Neuron (in vitro differentiated cells): ENCODE results near the gene DEPDC7.
A peak's percentile ranks its signal among the peaks of the same experiment; 100 is the strongest.
"Not testable (repeated sequence)": the region's sequence is repeated elsewhere in the genome, so short reads cannot be mapped to it uniquely, and the experiment has no call there.

Experiments used
- H2AFZ ChIP-seq: one replicate; pipeline ENCODE4 v1.6.1; 2013; ENCODE audit warnings: low read depth, mild to moderate bottlenecking, inconsistent platforms, low read length, moderate library complexity
- H3K27me3 ChIP-seq: one replicate; pipeline ENCODE4 v1.6.1; 2013; ENCODE audit warnings: low read length; ENCODE audit not compliant: insufficient read depth
- H3K36me3 ChIP-seq: one replicate; pipeline ENCODE4 v1.6.1; 2013; ENCODE audit warnings: low read length; ENCODE audit not compliant: insufficient read depth
- H3K4me1 ChIP-seq: one replicate; pipeline ENCODE4 v1.6.1; 2013; ENCODE audit warnings: low read length; ENCODE audit not compliant: insufficient read depth
- H3K4me3 ChIP-seq: 2 replicates; pipeline ENCODE4 v1.5.1; 2013; ENCODE audit warnings: mild to moderate bottlenecking, low read length, moderate library complexity
- H3K9me3 ChIP-seq: one replicate; pipeline ENCODE4 v1.6.1; 2013; ENCODE audit warnings: low read length

The DEPDC7 gene

GRCh38 chr11:33015621-33016551 lies at the start of gene DEPDC7:
TSS of gene DEPDC7 (plus strand) at chr11:33015878. CDS start at chr11:33015956, 78 bp downstream.
- Histone ChIP-seq H2AFZ (peak within 1 kb of the TSS; percentile 92), H3K27me3 (no peaks in the 10 kb centered on the region), H3K4me3 (peak within 1 kb of the TSS; percentile 86), H3K36me3 (no peaks in the 10 kb centered on the region), H3K9me3 (no peaks in the 10 kb centered on the region), H3K4me1 (peaks cover 10% of the 10 kb centered on the region)

- Histone ChIP-seq H3K4me3 (no peak overlapping the region), H3K36me3 (peaks cover 68% of the 10 kb centered on the region)
Measured at GRCh38 chr11:32968541-32968940, 47.1 kb upstream of the DEPDC7 start.

DNA sequence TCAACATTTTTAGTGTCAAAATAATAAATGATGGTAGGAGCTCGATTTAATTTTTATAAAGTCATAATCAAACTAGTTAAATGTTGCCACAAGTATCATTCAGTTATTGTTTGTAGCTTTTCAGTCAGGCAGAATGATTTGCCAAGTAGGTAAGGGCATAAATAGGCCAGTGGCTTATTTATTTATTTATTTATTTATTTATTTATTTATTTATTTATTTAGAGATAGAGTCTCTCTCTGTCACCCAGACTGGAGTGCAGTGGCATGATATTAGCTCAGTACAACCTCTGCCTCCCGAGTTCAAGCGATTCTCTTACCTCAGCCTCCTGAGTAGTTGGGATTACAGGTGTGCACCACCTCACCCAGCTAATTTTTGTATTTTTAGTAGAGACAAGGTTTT lies 43.4 kb upstream of the DEPDC7 start:
- not testable (repeated sequence) for H3K27me3 ChIP-seq, H3K4me1 ChIP-seq, H2AFZ ChIP-seq, H3K4me3 ChIP-seq, H3K9me3 ChIP-seq
- peaks cover 66% of the 10 kb centered on the region for H3K36me3 ChIP-seq

More at GRCh38 chr11:32968541-32968940, 47.1 kb upstream of the DEPDC7 start:
- no peaks in the 10 kb centered on the region for H3K4me1 ChIP-seq
- H2AFZ ChIP-seq, result no peak overlapping the region
- H3K27me3 ChIP-seq, result no peaks in the 10 kb centered on the region
- H3K9me3 ChIP-seq, result no peaks in the 10 kb centered on the region

- Histone ChIP-seq H3K27me3 (no peaks in the 10 kb centered on the region), H3K4me3 (no peak overlapping the region), H3K36me3 (peaks cover 66% of the 10 kb centered on the region), H3K9me3 (no peaks in the 10 kb centered on the region), H3K4me1 (no peaks in the 10 kb centered on the region), H2AFZ (no peak overlapping the region)
Measured at GRCh38 chr11:32972781-32973180, 42.9 kb upstream of the DEPDC7 start.

- Histone ChIP-seq H2AFZ (no peak overlapping the region), H3K9me3 (no peaks in the 10 kb centered on the region), H3K4me1 (no peaks in the 10 kb centered on the region), H3K4me3 (no peak overlapping the region), H3K36me3 (peaks cover 13% of the 10 kb centered on the region), H3K27me3 (no peaks in the 10 kb centered on the region)
Measured at GRCh38 chr11:32982626-32983025, 33.1 kb upstream of the DEPDC7 start.

DNA sequence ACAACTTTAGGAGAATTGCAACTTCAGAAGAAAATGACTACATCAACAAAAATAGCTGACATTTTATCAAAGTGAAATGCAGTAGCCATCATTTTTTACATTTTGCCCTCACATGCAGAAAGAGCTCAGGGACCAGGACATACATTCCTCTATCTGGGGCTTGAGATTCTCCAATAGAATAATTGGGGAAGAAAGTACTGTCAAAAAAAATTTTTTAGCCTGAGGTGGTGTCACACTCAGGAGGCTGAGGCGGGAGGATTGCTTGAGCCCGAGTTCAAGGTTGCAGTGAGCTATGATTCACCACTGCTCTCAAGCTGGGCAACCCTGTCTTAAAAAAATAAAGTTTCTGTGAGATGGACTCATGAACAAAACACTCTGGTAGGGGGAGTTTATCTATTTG lies 32.2 kb upstream of the DEPDC7 start:
- Histone ChIP-seq H3K4me1 (no peaks in the 10 kb centered on the region), H3K36me3 (peaks cover 4% of the 10 kb centered on the region), H2AFZ (no peak overlapping the region), H3K4me3 (no peak overlapping the region), H3K9me3 (no peaks in the 10 kb centered on the region), H3K27me3 (no peaks in the 10 kb centered on the region)

DNA sequence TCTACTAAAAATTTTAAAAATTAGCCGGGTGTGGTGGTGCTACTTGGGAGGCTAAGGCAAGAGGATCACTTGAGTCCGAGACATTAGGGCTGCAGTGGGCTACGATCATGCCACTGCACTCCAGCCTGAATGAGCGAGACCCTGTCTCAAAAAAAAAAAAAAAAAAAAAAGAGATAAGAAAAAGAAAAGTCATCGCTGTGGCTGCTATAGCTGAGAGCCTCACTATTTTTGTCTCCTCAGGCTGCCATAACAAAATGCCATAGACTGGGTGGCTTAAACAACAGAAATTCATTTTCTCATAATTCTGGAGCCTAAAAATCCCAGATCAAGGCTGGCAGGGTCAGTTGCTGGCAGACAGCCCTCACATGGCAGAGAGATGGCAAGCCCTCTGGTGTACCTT lies 30.1 kb upstream of the DEPDC7 start:
- H3K27me3 ChIP-seq, result no peaks in the 10 kb centered on the region
- no peaks in the 10 kb centered on the region for H3K9me3 ChIP-seq
- H2AFZ ChIP-seq, result no peak overlapping the region
- no peak overlapping the region for H3K4me3 ChIP-seq
- no peaks in the 10 kb centered on the region for H3K4me1 ChIP-seq
- no peaks in the 10 kb centered on the region for H3K36me3 ChIP-seq

- Histone ChIP-seq H3K9me3 (no peaks in the 10 kb centered on the region), H3K4me3 (no peak overlapping the region), H2AFZ (no peak overlapping the region), H3K4me1 (no peaks in the 10 kb centered on the region), H3K27me3 (no peaks in the 10 kb centered on the region), H3K36me3 (no peaks in the 10 kb centered on the region)
Measured at GRCh38 chr11:32987851-32988250, 27.8 kb upstream of the DEPDC7 start.

DNA sequence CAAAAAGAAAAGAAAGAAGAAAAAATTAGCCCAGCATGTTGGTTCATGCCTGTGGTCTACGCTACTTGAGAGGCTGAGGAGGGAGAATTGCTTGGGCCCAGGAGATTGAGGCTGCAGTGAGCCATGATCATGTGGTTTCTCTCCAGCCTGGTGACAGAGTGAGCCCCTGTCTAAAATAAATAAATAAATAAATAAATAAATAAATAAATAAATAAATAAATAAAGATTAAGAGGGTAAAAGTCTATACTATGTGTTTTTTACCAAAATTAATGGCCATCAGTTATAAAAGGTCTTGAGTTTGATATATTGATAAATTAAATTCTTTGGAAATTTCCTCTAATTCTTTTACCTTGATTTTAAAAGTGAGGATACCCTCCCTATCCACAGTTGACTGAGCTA lies 25.2 kb upstream of the DEPDC7 start:
- Histone ChIP-seq H3K4me3 (no peak overlapping the region), H3K27me3 (no peaks in the 10 kb centered on the region), H3K36me3 (no peaks in the 10 kb centered on the region), H3K4me1 (no peaks in the 10 kb centered on the region), H3K9me3 (no peaks in the 10 kb centered on the region), H2AFZ (no peak overlapping the region)

GRCh38 chr11:32991427-32991826 lies 24.3 kb upstream of the DEPDC7 start:
- H3K36me3 ChIP-seq, result no peaks in the 10 kb centered on the region
- H3K27me3 ChIP-seq, result no peaks in the 10 kb centered on the region
- H3K9me3 ChIP-seq, result no peaks in the 10 kb centered on the region
- no peak overlapping the region for H3K4me3 ChIP-seq
- no peaks in the 10 kb centered on the region for H3K4me1 ChIP-seq
- no peak overlapping the region for H2AFZ ChIP-seq

- Histone ChIP-seq H3K4me1 (no peaks in the 10 kb centered on the region), H3K27me3 (no peaks in the 10 kb centered on the region), H2AFZ (no peak overlapping the region), H3K9me3 (no peaks in the 10 kb centered on the region), H3K4me3 (no peak overlapping the region), H3K36me3 (no peaks in the 10 kb centered on the region)
Measured at GRCh38 chr11:32991898-32992297, 23.8 kb upstream of the DEPDC7 start.

- Histone ChIP-seq H3K36me3 (no peaks in the 10 kb centered on the region), H2AFZ (no peak overlapping the region), H3K9me3 (peaks cover 2% of the 10 kb centered on the region), H3K4me1 (no peaks in the 10 kb centered on the region), H3K4me3 (no peak overlapping the region), H3K27me3 (peaks cover 3% of the 10 kb centered on the region)
Measured at GRCh38 chr11:33000181-33000580, 15.5 kb upstream of the DEPDC7 start.

DNA sequence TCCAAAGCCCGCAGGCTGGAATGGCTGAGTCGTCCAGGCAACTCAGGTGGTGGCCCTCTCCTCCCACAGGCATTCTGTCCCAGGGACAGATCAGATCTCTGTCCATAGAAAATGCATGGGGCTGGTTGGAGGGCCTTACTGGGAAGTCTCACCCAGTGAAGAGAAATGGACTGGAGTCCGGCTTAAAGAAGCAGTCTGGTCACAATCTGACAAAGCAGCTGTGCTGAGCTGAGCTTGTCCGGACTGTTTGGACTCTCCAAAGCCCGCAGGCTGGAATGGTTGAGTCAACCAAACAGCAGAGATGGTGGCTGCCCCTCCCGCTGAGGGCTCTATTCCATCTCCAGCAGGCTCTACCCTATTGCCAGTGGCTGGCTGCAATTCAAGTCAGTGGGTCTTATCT lies 14.4 kb upstream of the DEPDC7 start:
- no peaks in the 10 kb centered on the region for H3K4me1 ChIP-seq
- no peak overlapping the region for H3K4me3 ChIP-seq
- no peak overlapping the region for H2AFZ ChIP-seq
- no peaks in the 10 kb centered on the region for H3K36me3 ChIP-seq
- H3K9me3 ChIP-seq, result peaks cover 2% of the 10 kb centered on the region
- H3K27me3 ChIP-seq, result peaks cover 3% of the 10 kb centered on the region
